Karpas-422 (cell line): ENCODE results near the gene NME2. TPM values are rescaled to one million over a fixed set of nuclear protein-coding genes. Genes with fewer than 3 reads are reported as not detected.

Experiments used
- DNase-seq: peaks from one replicate; pipeline ENCODE4 v3.0.0-alpha.2; 2015
- H2AFZ ChIP-seq: fragments of 200-600 bp; sonication (generic); 2 replicates; pipeline ENCODE4 v1.6.1; 2014; ENCODE audit warnings: antibody characterized with exemption, low read length, mixed read lengths
- H3K27ac ChIP-seq: fragments of 200-600 bp; sonication (generic); 2 replicates; pipeline ENCODE4 v1.5.1; 2014; ENCODE audit warnings: mild to moderate bottlenecking, low read length, moderate library complexity
- H3K27me3 ChIP-seq: fragments of 200-600 bp; sonication (generic); 2 replicates; pipeline ENCODE4 v1.6.1; 2014; ENCODE audit warnings: low read length, mixed read lengths
- H3K36me3 ChIP-seq: fragments of 200-600 bp; sonication (generic); 2 replicates; pipeline ENCODE4 v1.6.1; 2014; ENCODE audit warnings: low read length, mixed read lengths; ENCODE audit not compliant: insufficient read depth
- H3K4me1 ChIP-seq: fragments of 200-600 bp; sonication (generic); 2 replicates; pipeline ENCODE4 v1.6.1; 2014; ENCODE audit warnings: mild to moderate bottlenecking, low read length, mixed read lengths
- H3K4me2 ChIP-seq: fragments of 200-600 bp; sonication (generic); 2 replicates; pipeline ENCODE4 v1.6.1; 2014; ENCODE audit warnings: low read length, low read depth, mild to moderate bottlenecking; ENCODE audit not compliant: poor library complexity, severe bottlenecking
- H3K4me3 ChIP-seq: fragments of 200-600 bp; sonication (generic); 2 replicates; pipeline ENCODE4 v1.5.1; 2014; ENCODE audit warnings: mild to moderate bottlenecking, antibody characterized with exemption, low read length, mixed read lengths
- H3K79me2 ChIP-seq: fragments of 200-600 bp; sonication (generic); 2 replicates; pipeline ENCODE4 v1.6.1; 2014; ENCODE audit warnings: mild to moderate bottlenecking, low read length, mixed read lengths
- H3K9ac ChIP-seq: fragments of 200-600 bp; sonication (generic); 2 replicates; pipeline ENCODE4 v1.6.0; 2014; ENCODE audit warnings: low read length
- H3K9me2 ChIP-seq: fragments of 200-600 bp; sonication (generic), shearing (Covaris generic); replicated peaks from 2 replicates; pipeline ENCODE4 v1.6.0; 2014; ENCODE audit warnings: mild to moderate bottlenecking, low read length, moderate library complexity; ENCODE audit not compliant: insufficient read depth
- H3K9me3 ChIP-seq: fragments of 300-700, 200-600 bp; sonication (generic); 2 replicates; pipeline ENCODE4 v1.6.1; 2014; ENCODE audit warnings: low read length, mixed read lengths
- H4K20me1 ChIP-seq: fragments of 200-600 bp; sonication (generic); 2 replicates; pipeline ENCODE4 v1.6.1; 2014; ENCODE audit warnings: mild to moderate bottlenecking, antibody characterized with exemption, low read length, low read depth; ENCODE audit not compliant: insufficient read depth
- total RNA-seq: library from RNA; depleted of rRNA; stranded (reverse); fragments of >200 nt; shearing (Covaris generic); gene quantifications from 2 replicates; pipeline ENCODE4 v1.2.3, GENCODE V29; 2014; ENCODE audit warnings: low replicate concordance; rRNA removed

Gene NME2
- 737 and 848 TPM in 2 replicates for total RNA-seq

- Histone ChIP-seq H3K27ac (peak within 1 kb of the TSS; percentile 82), H3K9me2 (no peaks in the 10 kb centered on the region), H3K9ac (peak within 1 kb of the TSS; percentile 98), H3K79me2 (peaks cover 28% of the 10 kb centered on the region), H3K4me2 (peak within 1 kb of the TSS; percentile 95), H2AFZ (peak within 1 kb of the TSS; percentile 89), H3K27me3 (no peaks in the 10 kb centered on the region), H3K9me3 (no peaks in the 10 kb centered on the region), H3K36me3 (peaks cover 46% of the 10 kb centered on the region), H3K4me1 (peaks cover 27% of the 10 kb centered on the region), H4K20me1 (peaks cover 10% of the 10 kb centered on the region), H3K4me3 (peak within 1 kb of the TSS; percentile 81)
- peak; percentile 94 for DNase-seq
Measured at GRCh38 chr17:51166198-51166986, at the start of gene NME2. TSS of gene NME2 (plus strand) at chr17:51166411. CDS start at chr17:51166831, 420 bp downstream.

DNA sequence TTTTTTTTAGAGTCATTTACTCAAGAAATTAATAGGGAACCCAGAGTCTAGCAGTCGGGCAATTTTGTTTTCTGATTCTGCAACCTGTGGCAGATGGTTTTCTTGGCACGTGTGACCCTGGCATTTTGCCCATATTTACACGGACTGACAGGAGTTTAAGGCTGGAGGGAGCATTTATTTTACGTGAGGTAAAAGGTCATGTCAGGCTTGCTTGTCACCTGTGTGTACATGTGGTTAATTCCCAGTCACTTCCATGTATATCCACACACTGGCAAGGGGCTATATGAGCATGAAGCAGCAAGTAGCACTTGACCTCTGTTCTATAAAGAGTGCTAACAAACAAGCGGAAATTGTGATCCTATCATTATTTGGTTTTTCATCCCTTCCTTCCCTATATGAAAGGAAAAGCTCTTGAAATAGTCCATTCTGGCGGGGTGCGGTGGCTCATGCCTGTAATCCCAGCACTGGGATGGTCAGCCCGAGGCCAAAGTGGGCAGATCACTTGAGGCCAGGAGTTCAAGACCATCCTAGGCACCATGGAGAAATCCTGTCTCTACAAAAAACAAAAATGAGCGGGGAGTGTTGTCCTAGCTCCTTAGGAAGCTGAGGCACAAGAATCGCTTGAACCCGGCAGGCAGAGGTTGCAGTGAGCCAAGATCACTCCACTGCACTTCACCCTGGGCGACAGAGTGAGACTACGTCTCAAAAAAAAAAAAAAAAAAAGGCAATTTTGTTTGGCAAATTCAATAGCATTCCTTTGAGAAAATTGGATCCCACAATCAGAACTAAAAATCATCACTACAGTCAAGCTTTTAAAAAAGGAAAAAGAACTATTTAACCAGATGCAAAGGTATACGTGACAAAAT lies 47.6 kb upstream of the NME2 start:
- no peaks in the 10 kb centered on the region for H3K9me2 ChIP-seq
- no peak overlapping the region for H2AFZ ChIP-seq
- no peaks in the 10 kb centered on the region for H3K27me3 ChIP-seq
- H3K79me2 ChIP-seq = peaks cover 70% of the 10 kb centered on the region
- H3K9me3 ChIP-seq = no peaks in the 10 kb centered on the region
- H3K9ac ChIP-seq = peak overlapping the region; percentile 95
- DNase-seq = no peak
- H3K4me3 ChIP-seq = peak overlapping the region; percentile 99
- peaks cover 11% of the 10 kb centered on the region; the same call in 1 of the 2 replicates for H4K20me1 ChIP-seq
- H3K36me3 ChIP-seq = no peaks in the 10 kb centered on the region
- H3K27ac ChIP-seq = 0 out of 2 replicates have a peak overlapping the region, but pooled peaks have one; percentile 67
- H3K4me1 ChIP-seq = peaks cover 38% of the 10 kb centered on the region
- H3K4me2 ChIP-seq = peak overlapping the region; percentile 94

DNA sequence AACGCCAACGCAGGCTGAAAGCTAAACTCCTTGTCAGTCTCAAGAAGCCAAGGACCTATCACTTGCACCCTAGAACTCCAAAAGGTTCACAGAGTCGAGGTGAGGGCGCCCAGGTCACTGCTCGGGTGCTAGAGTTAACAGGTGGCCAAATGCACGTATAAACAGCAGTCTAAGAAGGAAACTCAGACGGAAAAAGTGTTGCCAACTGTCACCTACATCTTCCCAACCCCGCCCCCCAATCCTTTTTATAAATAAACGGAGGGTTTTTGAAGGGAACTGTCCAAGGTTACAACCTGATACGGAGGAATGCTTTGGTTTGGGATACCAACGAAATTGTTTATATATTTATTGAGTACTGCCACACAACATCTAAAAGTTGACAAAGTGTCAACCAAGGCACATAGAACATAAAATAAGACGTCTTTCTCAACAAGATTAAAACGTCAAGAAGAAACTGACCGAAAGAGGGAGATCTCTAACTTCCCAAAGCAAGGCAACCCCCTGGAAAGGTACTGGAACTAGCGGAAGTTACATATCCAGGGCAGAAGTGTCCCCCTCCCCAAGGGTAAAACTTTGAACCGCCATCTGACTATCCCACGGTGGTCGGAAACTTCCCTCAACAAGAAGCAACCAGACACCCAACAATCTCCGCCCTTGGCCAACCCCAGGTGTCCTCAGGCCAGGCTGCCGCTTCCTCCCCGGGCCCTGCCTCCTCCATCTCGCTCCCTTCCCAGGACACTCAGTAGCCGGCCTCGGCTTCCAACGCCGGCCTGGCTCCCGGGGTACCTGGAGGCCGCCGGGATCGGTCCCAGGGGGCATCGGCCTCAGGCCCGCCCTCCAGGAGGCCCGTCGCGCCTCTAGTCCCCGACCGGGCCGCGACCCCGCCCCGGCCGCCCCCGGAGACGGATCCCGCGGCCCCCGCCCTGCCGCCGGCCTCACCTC lies 46.5 kb upstream of the NME2 start:
- peak overlapping the region; percentile 95 for H3K9ac ChIP-seq
- H3K27me3 ChIP-seq = no peaks in the 10 kb centered on the region
- no peaks in the 10 kb centered on the region for H3K36me3 ChIP-seq
- peak overlapping the region; percentile 99 for H3K4me3 ChIP-seq
- peak overlapping the region; percentile 63; the same call in 1 of the 2 replicates for H2AFZ ChIP-seq
- H4K20me1 ChIP-seq = peaks cover 11% of the 10 kb centered on the region; the same call in 1 of the 2 replicates
- peaks cover 59% of the 10 kb centered on the region for H3K79me2 ChIP-seq
- DNase-seq = peak; percentile 85
- H3K9me3 ChIP-seq = no peaks in the 10 kb centered on the region
- H3K4me2 ChIP-seq = peak overlapping the region; percentile 94
- no peaks in the 10 kb centered on the region for H3K9me2 ChIP-seq
- H3K4me1 ChIP-seq = peaks cover 38% of the 10 kb centered on the region
- H3K27ac ChIP-seq = peak overlapping the region; percentile 67

DNA sequence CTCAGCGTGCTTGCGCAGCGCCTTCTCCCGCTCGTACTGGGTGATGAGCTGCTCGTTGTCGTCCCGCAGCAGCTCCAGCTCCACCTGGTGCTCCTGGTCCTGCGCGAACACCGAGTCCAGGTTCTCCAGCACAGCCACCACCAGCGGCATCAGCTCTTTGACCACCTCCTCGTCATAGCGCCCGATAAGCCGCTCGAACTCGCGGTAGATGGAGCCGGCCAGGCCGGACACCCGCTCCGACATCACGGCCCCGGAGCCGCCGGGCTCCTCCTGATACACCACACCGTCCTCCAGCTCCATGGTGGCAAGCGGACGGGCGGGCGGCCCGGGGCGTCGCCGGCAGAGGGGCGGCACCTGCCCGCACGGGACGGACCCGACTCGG lies 45.9 kb upstream of the NME2 start:
- Histone ChIP-seq H3K9me3 (no peaks in the 10 kb centered on the region), H3K9me2 (no peaks in the 10 kb centered on the region), H3K27ac (peak overlapping the region; percentile 67), H3K4me3 (peak overlapping the region; percentile 99), H3K4me2 (peak overlapping the region; percentile 94), H2AFZ (peak overlapping the region; percentile 63; the same call in 1 of the 2 replicates), H3K27me3 (no peaks in the 10 kb centered on the region), H3K79me2 (peaks cover 52% of the 10 kb centered on the region), H3K9ac (peak overlapping the region; percentile 95), H3K4me1 (peaks cover 38% of the 10 kb centered on the region), H3K36me3 (no peaks in the 10 kb centered on the region), H4K20me1 (peaks cover 11% of the 10 kb centered on the region; the same call in 1 of the 2 replicates)
- peak; percentile 73 for DNase-seq

- Histone ChIP-seq H3K36me3 (no peaks in the 10 kb centered on the region), H4K20me1 (peaks cover 11% of the 10 kb centered on the region; the same call in 1 of the 2 replicates), H3K4me1 (peaks cover 38% of the 10 kb centered on the region), H3K9me2 (no peaks in the 10 kb centered on the region), H3K4me2 (peak within 1 kb of the TSS; percentile 98), H3K79me2 (peaks cover 46% of the 10 kb centered on the region), H2AFZ (peak within 1 kb of the TSS; percentile 80), H3K4me3 (peak within 1 kb of the TSS; percentile 99), H3K27me3 (no peaks in the 10 kb centered on the region), H3K9ac (peak within 1 kb of the TSS; percentile 95), H3K27ac (peak within 1 kb of the TSS; percentile 73), H3K9me3 (no peaks in the 10 kb centered on the region)
- peak; percentile 98 for DNase-seq
Measured at GRCh38 chr17:51120739-51121619, 45.2 kb upstream of the NME2 start, which contains the start of gene SPAG9. TSS of gene SPAG9 (minus strand) at chr17:51120868. CDS start at chr17:51120656, 212 bp downstream.

DNA sequence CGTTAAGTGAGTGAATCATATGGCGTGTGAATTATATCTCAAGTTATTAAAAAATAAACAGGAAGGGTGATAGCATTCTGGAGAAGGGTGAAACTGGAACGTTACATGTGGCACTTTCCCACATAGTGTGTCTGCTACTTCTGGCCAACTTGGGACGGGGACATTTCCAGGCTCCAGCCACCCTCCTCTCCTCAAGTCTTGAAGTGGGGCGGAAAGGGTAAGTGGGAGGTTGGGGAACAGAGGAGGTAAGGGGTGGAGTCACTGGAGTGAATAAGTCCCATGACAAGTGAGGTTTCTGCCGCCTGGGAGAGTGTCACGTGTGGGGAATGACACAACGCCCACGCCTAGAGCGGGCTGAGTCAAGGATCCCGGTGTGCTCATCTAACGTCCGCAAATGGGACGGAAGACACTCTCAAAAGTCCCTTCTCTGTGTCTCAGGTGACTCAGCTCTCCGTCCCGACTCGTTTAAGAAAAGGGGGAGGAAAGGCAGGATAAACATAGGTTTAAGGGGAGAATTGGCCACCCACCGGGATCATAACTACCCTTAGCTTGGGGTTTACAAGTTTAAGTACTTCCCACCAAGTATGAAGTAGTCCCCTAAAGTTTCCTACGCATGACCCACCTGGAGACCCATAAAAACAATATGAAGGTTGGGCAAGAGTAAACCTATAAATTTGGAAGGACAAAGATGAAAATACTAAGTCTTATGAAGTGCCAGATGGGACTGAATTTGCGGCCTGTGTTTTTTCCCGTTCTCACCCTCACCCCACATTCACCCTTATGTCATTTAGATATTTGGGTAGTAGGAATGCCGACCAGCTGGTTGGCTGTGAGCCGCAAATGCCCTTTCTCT lies 44.4 kb upstream of the NME2 start:
- Histone ChIP-seq H2AFZ (peak overlapping the region; percentile 54; the same call in 1 of the 2 replicates), H3K79me2 (peaks cover 37% of the 10 kb centered on the region), H3K9me2 (no peaks in the 10 kb centered on the region), H3K9me3 (no peaks in the 10 kb centered on the region), H4K20me1 (peaks cover 11% of the 10 kb centered on the region; the same call in 1 of the 2 replicates), H3K4me3 (peak overlapping the region; percentile 85), H3K4me1 (peaks cover 35% of the 10 kb centered on the region), H3K27ac (peak overlapping the region; percentile 73; the same call in 1 of the 2 replicates), H3K9ac (peak overlapping the region; percentile 89), H3K27me3 (no peaks in the 10 kb centered on the region), H3K36me3 (no peaks in the 10 kb centered on the region), H3K4me2 (peak overlapping the region; percentile 98)
- DNase-seq = peak; percentile 79
